Chondrocyte (in vitro differentiated cells): ENCODE data around the gene KANSL3. TPM values are rescaled to one million over a fixed set of nuclear protein-coding genes. Genes with fewer than 3 reads are reported as not detected.
"Not testable (repeated sequence)": the region's sequence is repeated elsewhere in the genome, so short reads cannot be mapped to it uniquely, and the experiment has no call there.

Experiments used
- DNase-seq: peaks from one replicate; pipeline ENCODE4 v3.0.0; 2021; ENCODE audit warnings: mixed read lengths, low spot score
- H3K27ac Mint-ChIP-seq: one replicate; pipeline ENCODE4 v1.8.0; 2021; ENCODE audit warnings: mild to moderate bottlenecking, moderate library complexity, mixed read lengths; ENCODE audit not compliant: unreplicated experiment
- H3K27me3 Mint-ChIP-seq: 2 replicates; pipeline ENCODE4 v1.8.0; 2021; ENCODE audit warnings: low read depth, mixed read lengths
- H3K36me3 Mint-ChIP-seq: 2 replicates; pipeline ENCODE4 v1.8.0; 2021; ENCODE audit warnings: low read depth, mixed read lengths
- H3K4me1 Mint-ChIP-seq: 2 replicates; pipeline ENCODE4 v1.8.0; 2021; ENCODE audit warnings: low read depth, mild to moderate bottlenecking, mixed read lengths
- H3K4me3 Mint-ChIP-seq: one replicate; pipeline ENCODE4 v1.8.0; 2021; ENCODE audit warnings: mild to moderate bottlenecking, moderate library complexity, mixed read lengths; ENCODE audit not compliant: unreplicated experiment
- H3K9me3 Mint-ChIP-seq: 2 replicates; pipeline ENCODE4 v1.8.0; 2021; ENCODE audit warnings: low read depth, mixed read lengths
- CTCF ChIP-seq: fragments of 200-600 bp; sonication (generic); IDR thresholded peaks from 2 replicates; pipeline ENCODE4 v1.5.0; 2021; ENCODE audit warnings: antibody characterized with exemption, mild to moderate bottlenecking, moderate library complexity
- total RNA-seq: library from RNA; stranded (reverse); gene quantifications from 3 replicates; pipeline ENCODE4 v1.2.1, GENCODE V29; 2021

KANSL3 gene
- total RNA-seq, 1 donor from 2014 or later: 32.6 TPM

GRCh38 chr2:96554293-96555145 is 83.6 kb downstream of the KANSL3 start:
- peak; percentile 97 for TF ChIP-seq CTCF
- peaks cover 2% of the 10 kb centered on the region for H3K36me3 Mint-ChIP-seq
- peaks cover 5% of the 10 kb centered on the region for H3K4me1 Mint-ChIP-seq
- no peaks in the 10 kb centered on the region for H3K27me3 Mint-ChIP-seq
- no peak overlapping the region for H3K4me3 Mint-ChIP-seq
- peak; percentile 81 for DNase-seq
- no peak overlapping the region for H3K27ac Mint-ChIP-seq
- H3K9me3 Mint-ChIP-seq: no peaks in the 10 kb centered on the region

- H3K4me1 Mint-ChIP-seq, DNase-seq, H3K36me3 Mint-ChIP-seq, H3K4me3 Mint-ChIP-seq, H3K27ac Mint-ChIP-seq, H3K27me3 Mint-ChIP-seq, H3K9me3 Mint-ChIP-seq: not testable (repeated sequence)
Measured at GRCh38 chr2:96553957-96554292, 84.2 kb downstream of the KANSL3 start.

GRCh38 chr2:96553176-96553956 is 84.7 kb downstream of the KANSL3 start:
- Mint-ChIP-seq H3K36me3 (peaks cover 2% of the 10 kb centered on the region), H3K9me3 (no peaks in the 10 kb centered on the region), H3K4me1 (peaks cover 8% of the 10 kb centered on the region), H3K4me3 (no peak overlapping the region), H3K27ac (no peak overlapping the region), H3K27me3 (no peaks in the 10 kb centered on the region)
- DNase-seq: peak; percentile 77
- TF ChIP-seq CTCF: no peak

GRCh38 chr2:96552315-96553175 is 85.6 kb downstream of the KANSL3 start:
- Mint-ChIP-seq H3K9me3 (no peaks in the 10 kb centered on the region), H3K4me1 (peaks cover 17% of the 10 kb centered on the region), H3K27ac (no peak overlapping the region), H3K27me3 (no peaks in the 10 kb centered on the region), H3K4me3 (no peak overlapping the region), H3K36me3 (peaks cover 2% of the 10 kb centered on the region)
- peak; percentile 78 for DNase-seq
- no peak for TF ChIP-seq CTCF

DNA sequence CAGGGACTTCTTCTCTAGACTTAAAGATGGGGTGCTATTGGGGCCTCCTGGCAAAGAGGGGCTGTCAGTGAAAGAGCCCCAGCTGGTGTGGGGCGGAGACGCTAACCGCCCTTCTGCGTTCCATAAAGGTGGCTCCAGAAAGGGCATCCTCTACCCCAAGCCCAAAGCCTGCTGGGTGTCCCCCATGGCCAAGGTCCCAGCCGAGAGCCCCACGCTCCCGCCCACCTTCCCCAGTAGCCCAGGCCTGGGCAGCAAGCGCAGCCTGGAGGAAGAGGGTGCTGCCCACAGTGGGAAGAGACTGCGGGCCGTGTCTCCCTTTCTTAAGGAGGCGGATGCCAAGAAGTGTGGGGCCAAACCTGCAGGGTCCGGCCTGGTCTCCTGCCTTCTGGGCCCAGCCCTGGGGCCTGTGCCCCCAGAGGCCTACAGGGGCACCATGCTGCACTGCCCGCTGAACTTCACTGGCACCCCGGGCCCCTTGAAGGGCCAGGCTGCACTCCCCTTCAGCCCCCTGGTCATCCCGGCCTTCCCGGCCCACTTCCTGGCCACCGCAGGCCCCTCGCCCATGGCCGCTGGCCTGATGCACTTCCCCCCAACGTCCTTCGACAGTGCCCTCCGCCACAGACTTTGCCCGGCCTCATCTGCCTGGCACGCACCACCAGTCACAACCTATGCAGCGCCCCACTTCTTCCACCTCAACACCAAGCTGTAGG is 86.4 kb downstream of the KANSL3 start:
- DNase-seq: peak; percentile 74
- Mint-ChIP-seq H3K9me3 (no peaks in the 10 kb centered on the region), H3K4me1 (peaks cover 22% of the 10 kb centered on the region), H3K4me3 (no peak overlapping the region), H3K36me3 (peaks cover 2% of the 10 kb centered on the region), H3K27ac (no peak overlapping the region), H3K27me3 (no peaks in the 10 kb centered on the region)
- TF ChIP-seq CTCF: no peak
